ENCODE results near the gene STXBP5.

The STXBP5 gene

DNA sequence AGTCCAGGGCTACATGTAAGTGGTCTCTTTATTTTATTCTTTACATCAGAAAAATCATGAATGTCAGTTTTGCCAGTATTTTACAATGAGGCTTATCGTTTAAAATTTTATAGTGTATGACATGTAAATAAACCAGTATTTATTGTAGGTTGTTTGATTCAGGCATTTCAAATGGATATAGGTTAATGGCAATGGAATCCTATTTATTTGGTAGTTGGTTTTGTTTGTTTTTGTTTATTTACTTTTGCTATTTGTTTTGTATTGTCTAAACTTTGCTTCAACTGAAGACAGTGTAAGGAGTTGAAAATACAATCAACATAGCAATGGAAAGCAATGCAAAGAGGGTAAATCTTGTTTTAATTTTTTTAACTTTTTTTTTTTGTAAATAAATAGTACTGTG is 185.2 kb downstream of the STXBP5 start:
- DNase-seq, result no peak

DNA sequence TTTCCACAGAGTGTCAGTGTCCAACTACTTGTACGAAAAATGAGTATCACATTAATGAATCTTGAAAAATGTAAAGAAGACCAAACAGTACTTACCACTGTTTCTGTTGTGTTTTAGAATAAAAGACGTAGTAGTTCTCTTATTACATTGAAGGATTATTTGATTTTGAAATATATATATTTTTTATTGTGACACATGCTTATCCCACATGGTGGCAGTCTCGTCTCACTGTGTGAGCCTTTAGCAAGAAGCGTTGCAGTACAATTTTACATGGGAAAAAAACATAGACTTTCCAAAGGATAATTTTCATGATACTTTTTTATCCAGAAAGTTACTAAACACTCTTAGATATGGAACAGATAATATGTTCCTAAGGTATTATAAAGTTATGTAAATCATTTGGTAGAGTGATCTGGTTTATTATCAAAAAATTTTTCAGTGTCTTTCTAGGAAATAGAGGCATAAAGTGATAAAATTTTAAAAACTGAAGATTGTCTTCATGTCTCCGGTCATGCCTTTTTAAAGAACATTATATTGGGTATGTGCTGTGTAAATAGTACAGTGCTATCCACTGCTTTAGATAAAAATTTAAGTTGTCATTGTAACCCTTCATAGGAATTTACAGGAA is 186.8 kb downstream of the STXBP5 start:
- no peak for DNase-seq

DNA sequence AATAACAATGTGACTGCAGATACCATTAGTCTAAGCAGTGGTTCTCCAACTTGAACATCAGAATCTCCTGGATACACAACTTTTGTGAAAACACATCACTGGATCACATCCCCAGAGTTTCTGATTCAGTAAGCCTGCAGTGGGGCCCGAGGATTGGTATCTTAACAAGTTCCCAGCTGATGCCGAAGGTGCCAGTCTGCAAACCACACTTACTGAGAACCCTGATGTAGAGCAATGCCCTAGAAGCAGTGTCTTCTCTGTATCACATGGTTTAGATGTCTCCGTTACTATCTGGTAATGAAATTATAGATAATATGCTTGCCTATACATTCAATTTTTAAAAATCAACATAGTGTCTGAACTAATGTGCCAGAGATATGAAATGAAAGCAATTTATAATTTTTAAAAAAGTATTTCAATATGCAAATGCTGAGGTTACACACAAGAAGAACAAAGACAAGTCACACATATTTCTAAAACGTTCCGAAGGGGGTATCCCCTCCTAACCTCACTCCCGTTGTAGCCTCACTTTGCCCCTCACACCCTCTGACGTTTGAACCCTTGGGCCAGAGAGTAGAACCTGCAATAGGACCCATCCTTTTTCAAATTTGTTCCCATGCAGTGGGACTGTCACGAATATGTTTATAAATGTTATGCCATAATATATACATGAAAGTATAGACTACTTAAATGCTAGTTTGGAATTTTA is 188.9 kb downstream of the STXBP5 start:
- DNase-seq, result no peak

DNA sequence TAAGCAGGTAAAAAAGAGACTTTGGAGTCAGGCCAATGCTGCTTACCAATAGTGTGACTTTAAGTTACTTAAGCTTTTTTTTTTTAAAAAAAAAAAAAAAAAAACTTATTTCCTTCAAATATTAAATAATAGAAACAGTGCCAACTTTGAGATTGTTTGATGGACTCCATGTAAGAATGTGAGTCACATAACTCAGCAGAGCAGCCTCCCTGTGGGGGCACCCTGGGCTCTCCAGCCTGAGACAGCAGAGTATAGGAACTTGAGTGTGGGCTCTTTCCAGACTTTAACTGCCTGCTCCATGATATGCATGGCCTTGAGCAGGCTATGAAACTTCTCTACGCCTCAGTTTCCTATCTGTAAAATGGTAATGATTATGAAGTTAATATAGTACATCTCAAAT is 190.9 kb downstream of the STXBP5 start:
- DNase-seq, result no peak

DNA sequence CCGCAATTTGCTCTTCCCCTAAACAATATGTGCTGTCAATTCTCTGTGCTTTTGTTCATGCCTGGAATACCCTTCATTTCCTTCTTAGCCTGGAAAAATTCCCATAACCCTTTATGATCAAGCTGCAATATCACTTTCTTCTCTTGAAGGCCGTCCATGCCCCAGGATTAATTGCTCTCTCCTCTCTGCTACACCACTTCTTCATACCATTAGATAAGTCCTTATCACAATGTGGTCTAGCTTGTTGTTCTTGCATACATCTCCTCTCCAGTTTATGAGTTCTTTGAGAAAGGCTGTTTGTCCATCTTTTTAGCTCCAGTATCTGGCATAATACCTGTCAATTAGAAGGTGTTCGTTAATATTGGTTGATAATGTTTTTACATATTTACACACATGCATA is 193.1 kb downstream of the STXBP5 start:
- DNase-seq, result no peak

DNA sequence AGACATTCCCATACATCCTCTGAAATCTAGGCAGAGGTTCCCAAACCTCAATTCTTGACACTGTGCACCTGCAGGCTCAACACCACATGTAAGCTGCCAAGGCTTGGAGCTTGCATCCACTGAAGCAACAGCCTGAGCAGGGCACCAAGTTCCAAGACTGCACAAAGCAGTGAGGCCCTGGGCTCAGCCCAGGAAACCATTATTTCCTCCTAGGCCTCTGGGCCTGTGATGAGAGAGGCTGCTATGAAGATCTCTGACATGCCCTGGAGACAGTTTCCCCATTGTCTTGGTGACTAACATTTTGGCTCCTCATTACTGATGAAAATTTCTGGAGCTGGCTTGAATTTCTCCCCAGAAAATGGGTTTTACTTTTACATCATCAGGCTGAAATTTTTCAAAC is 196.8 kb downstream of the STXBP5 start:
- no peak for DNase-seq

DNA sequence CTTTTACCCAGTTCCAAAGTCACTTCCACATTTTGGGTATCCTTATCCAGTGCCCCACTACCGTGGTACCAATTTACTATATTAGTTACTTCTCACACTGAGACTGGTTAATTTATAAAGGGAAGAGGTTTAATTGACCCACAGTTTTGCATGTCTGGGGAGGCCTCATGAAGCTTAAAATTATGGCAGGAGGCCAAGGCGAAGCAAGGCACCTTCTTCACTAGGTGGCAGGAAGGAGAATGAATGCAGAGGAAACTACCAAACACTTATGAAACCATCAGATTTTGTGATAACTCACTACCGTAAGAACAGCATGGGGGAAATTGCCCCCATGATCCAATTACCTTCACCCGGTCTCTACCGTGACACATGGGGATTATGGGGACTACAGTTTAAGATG is 197.6 kb downstream of the STXBP5 start:
- no peak for DNase-seq

DNA sequence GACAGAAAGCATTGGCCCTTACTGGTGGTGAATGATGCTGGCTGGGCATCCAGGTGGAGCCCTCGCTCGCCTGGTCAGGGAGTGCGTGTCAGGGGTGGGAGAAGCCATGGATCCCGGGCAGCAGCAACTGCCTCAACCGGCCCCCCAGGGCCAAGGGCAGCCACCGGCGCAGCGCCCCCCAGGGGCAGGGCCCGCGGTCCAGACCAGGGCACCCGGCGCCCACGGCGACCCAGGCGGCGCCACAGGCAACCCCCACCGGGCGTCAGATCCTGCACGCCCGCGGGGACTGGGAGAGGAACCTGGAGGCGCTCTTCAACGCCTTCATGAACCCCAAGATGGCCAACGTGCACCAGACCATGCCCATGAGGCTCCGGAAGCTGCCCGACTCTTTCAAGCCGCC is 202.6 kb downstream of the STXBP5 start:
- no peak for DNase-seq

DNA sequence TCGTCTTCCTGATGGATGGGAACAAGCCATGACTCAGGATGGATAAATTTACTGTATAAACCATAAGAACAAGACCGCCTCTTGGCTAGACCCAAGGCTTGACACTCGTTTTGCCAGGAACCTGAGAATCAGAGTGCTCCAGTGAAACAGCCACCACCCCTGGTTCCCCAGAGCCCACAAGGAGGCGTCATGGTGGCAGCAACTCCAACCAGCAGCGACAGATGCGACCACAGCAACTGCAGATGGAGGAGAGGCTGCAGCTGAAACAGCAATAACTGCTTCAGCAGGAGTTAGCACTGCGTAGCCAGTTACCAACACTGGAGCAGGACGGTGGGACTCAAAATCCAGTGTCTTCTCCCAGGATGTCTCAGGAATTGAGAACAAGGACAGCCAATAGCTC is 203.4 kb downstream of the STXBP5 start:
- no peak for DNase-seq

DNA sequence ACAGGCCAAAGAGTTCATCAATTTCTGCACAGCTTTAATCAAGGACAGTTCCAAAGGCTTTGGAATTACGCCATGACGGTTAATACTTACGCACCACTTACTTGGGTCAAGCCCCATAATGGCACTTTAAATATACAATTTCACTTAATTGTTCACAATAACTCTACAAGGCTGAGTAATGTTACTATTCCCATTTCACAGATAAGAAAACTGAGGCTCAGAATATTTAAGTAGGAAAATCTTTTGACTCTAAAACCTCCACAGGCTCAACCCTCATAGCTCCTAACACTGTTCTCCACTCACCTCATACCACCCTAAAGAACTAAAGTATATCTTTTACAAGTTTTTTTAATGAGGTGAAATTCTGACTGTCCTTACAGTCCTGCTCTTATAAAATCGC is 212.4 kb downstream of the STXBP5 start:
- no peak for DNase-seq

DNA sequence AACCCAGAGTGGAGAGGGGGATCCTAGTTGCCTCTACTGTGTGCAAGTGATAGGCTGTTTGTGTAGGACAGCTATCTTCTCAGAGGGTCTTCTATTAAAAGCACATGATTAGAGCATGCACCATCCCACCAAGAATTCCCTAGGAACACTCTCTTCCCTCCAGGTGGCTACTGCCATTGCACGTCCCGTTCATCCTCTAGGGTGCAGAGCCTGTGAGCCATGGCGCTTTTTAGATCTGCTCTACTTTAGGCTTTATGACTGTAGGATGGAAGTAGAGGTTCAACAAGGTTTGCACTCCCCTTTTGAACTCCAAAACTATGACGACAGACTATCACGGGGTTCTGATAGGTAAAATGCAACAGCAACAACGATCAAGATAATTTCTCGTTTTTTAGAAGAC is 213.7 kb downstream of the STXBP5 start:
- DNase-seq, result no peak

DNA sequence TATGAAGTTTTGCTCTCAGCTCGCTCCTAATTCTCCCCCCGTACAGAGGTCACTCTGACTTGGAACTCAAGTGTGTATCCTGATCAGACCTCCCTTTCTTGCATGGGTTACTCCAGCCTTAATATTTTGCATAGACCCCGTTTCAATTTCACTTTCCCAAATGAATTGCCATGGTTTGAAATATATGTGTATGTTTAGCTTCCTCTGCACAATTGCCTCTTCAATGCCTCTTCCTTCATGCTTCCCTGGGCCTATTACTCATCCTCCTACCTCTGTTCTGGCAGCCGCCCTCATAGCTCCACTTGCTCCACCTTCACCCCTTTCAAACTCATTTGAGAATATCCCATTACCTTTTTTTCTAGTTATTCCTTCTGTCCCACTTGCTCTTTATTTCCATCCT is 214.3 kb downstream of the STXBP5 start:
- DNase-seq, result no peak

DNA sequence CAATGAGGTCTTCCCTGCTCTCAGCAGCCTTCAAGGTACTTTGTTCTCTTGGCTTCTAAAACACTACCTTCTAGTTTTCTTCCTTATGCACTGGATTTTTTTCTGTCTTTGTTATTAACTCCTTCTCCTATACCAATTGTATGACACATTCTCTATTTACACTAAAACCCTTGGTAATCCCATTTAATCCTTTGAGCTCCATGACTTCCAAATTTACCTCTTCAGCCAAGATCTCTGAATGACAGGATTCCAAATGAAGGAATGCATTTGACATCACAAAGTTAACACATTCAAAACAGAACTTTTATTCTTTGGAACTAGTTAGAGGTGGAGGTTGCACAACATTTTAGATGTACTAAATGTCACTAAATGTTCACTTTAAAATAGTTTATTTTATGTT is 217.7 kb downstream of the STXBP5 start:
- DNase-seq, result no peak

DNA sequence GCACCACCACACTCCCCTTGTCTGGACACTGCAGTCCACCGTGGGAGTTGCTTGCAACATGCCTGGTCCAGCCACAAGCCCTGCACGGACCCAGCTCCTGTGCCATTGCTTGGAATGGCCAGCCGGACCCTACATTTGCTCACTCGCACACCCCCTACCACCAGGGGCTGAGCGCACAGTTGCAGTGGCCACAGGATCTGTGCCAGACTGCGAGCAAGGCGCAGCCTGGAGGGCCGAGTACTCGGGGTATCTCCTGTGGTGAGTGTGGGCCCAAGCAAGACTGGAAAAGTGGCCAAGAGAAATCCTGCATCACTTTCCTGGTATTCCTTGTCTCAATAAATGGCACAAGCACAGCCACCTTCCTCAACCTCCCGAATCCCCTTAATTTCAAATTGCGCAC is 218.9 kb downstream of the STXBP5 start:
- no peak for DNase-seq

DNA sequence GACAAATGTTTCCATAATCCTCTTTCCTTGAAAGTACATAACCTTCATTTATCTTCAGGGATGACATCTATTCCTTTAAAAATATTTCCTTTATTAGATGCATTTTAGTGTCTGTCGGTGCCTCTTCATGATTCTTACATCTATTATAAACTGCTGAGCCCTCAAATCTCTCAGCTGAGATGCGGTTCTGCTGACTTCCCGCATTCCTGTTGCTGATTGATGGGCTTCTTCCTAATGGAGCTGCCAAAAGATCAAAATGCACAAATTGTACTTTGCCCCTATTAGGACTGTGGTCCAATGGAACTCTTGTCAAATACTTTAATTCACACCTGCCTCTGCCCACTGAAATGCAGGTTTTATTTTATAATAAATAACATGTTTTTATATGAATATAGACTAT is 225.6 kb downstream of the STXBP5 start:
- DNase-seq, result no peak

DNA sequence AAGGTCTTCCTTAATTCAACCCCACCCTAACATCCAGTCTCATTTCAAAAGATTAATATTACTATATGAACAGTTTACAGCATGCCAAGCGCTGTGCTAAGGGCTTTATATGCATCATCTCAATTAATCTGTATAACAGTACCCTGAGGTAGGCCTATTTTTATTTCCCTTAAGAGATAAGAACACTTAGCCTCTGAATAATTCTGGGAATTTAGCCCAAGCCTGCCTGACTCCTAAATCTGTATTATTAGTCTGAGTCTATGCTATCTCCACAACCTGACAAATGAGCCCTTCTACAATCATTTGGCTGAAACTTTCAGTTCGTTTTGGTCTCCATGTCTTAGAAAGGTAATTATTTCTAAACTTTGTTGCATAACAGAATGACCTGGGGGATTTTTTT is 226.6 kb downstream of the STXBP5 start:
- no peak for DNase-seq

DNA sequence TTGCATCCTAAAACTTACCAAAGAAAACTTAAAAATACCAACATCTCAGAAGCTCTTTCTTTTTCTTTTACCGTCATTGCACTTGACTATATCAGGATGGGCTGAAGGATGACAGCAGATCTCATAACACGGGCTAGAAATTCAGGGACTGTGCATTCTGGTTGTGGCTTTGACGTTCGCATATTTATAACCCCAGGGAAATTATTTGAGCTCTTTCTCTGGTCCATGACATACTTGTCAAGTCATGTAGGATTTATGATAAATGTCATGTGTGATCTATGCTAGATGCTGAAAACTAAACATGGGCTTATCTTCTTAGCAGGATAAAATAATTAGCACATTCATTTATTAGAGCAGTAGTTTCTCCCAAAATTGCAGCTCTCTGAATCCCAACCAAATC is 229.9 kb downstream of the STXBP5 start:
- DNase-seq, result no peak

DNA sequence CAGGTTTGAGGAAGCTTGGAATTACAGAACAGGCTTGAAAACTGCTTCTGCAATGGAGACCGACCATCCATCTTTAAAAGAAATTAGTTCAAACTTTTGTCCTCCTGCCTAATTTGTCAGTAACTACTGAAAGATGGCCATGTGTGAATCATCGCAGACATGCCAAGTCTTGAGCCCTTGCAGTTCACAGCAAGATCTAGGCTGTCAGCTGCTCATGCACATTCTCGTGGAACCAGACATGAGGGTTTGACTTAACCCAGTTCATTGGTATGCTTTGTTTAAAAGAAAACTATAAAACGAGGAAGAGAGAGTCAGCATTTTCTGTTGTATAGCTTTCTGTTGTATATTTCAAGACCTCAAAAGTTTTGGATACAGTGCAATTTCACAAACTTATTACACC is 230.3 kb downstream of the STXBP5 start:
- DNase-seq, result no peak

DNA sequence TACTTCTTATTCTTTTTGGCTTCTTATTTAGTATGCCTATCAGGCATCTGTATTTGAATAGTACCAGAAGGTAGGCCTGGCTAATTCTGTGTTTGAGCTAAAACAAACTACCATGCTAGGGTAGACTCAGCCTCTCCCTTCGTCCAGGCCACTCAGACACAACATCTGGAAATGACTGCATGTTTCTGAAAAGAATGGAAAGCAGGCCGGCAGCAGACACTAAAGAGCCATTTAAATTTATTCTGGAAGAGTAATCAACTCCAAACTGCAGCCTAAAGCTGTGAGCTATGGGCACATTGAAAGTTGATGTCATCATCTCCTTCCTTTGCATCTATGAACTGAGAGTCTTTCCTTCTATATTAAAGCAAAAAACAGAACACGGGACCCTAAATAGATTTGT is 233.4 kb downstream of the STXBP5 start:
- no peak for DNase-seq

DNA sequence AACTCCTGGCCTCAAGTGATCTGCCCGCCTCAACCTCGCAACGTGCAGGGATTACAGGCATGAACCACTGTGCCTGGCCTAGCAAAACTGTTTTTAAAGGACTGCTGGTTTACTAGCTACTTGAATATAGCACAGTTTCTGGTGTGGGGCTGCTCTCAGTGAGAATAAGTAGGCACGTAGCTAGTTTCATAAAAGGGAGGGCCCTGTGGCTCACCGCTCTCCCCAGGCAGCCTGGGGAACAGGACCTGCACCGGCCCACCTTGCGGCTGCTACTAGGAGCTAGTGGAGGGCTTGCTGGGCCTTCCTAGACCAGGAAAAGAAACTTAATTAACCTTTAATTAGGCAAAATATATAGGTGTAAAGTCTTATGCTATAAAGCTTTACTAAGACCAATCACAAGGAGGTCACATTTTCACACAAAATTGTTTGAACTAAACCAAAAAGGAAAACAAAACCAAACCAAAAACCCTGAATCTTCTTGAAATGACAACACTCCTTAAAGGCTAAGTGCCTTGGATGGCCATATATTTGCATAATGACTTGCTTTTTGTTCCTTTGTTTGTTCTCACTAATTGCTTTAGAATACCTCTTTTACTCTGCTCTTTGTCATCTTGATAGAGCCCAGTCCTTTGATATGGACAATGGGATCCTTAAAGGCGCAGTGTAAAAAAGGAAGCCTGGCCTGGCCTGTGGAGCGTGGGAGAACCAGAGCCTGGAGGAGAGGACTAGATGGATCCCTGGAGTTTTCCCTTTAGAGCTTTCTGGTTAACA is 234.7 kb downstream of the STXBP5 start:
- DNase-seq, result no peak

Data from CD4-positive, alpha-beta T cell treated with Interleukin-12 subunit alpha and Interleukin-12 subunit beta, for 1 hour (primary cell).